IMR-90 (cell line): ENCODE data around the gene TSG101. TPM values are rescaled to one million over a fixed set of nuclear protein-coding genes. Genes with fewer than 3 reads are reported as not detected.

Experiments
- ATAC-seq: fragments of 200-7000 bp; cut with Tn5 transposase; 2 replicates; pipeline ENCODE4 v1.9.1; 2020; ENCODE audit warnings: low read depth, mild to moderate bottlenecking, moderate library complexity
- BruUV-seq: library from RNA; stranded (reverse); fragments of 400-500 nt; replicated peaks from 2 replicates; lab custom pipeline; 2021; lab: Mats Ljungman, UMichigan
- CTCF ChIA-PET: fragments of 300-600 bp; formaldehyde crosslinking; extraction: SDS; loops from one replicate; lab custom pipeline; 2021; ENCODE audit warnings: antibody characterized with exemption; lab: Yijun Ruan, JAX
- POLR2A ChIA-PET: fragments of 300-600 bp; sonication (Branson Sonifier 250); formaldehyde crosslinking; loops from one replicate; lab custom pipeline; 2022; ENCODE audit warnings: antibody characterized with exemption; ENCODE audit not compliant: unreplicated experiment; lab: Charles Lee
- DNase-seq: peaks from one replicate; pipeline ENCODE4 v3.0.0; 2013
- H2AFZ ChIP-seq: replicated peaks from 2 replicates; pipeline ENCODE3; 2013; ENCODE audit warnings: low read length, mild to moderate bottlenecking; ENCODE audit not compliant: poor library complexity
- H2AK5ac ChIP-seq: 2 replicates; pipeline ENCODE4 v1.6.1; 2013; ENCODE audit warnings: low read depth, low read length, inconsistent platforms
- H2AK9ac ChIP-seq: replicated peaks from 2 replicates; pipeline ENCODE3; 2013; ENCODE audit warnings: mild to moderate bottlenecking, low read depth, low read length, moderate library complexity; ENCODE audit not compliant: poor library complexity
- H2BK120ac ChIP-seq: 2 replicates; pipeline ENCODE4 v1.6.1; 2013; ENCODE audit warnings: low read depth, low read length, inconsistent platforms
- H2BK15ac ChIP-seq: 3 replicates; pipeline ENCODE4 v1.6.1; 2013; ENCODE audit warnings: low read depth, low read length, inconsistent platforms
- H2BK20ac ChIP-seq: 2 replicates; pipeline ENCODE4 v1.6.1; 2013; ENCODE audit warnings: low read depth, mild to moderate bottlenecking, inconsistent platforms, low read length, moderate library complexity
- H2BK5ac ChIP-seq: 2 replicates; pipeline ENCODE4 v1.6.1; 2013; ENCODE audit warnings: mild to moderate bottlenecking, low read depth, low read length, inconsistent platforms; ENCODE audit not compliant: poor library complexity, severe bottlenecking
- H3K14ac ChIP-seq: replicated peaks from 2 replicates; pipeline ENCODE4 v1.6.1; 2013; ENCODE audit warnings: low read depth, low read length, inconsistent platforms
- H3K18ac ChIP-seq: 2 replicates; pipeline ENCODE4 v1.6.1; 2013; ENCODE audit warnings: low read depth, low read length, control low read depth
- H3K23ac ChIP-seq: 2 replicates; pipeline ENCODE4 v1.6.1; 2013; ENCODE audit warnings: low read depth, low read length, inconsistent platforms
- H3K27ac ChIP-seq: 2 replicates; pipeline ENCODE4 v1.5.1; 2013; ENCODE audit warnings: mild to moderate bottlenecking, control low read depth, low read length; ENCODE audit not compliant: insufficient read depth
- H3K27me3 ChIP-seq: 2 replicates; pipeline ENCODE4 v1.6.1; 2013; ENCODE audit warnings: low read length; ENCODE audit not compliant: control insufficient read depth, insufficient read depth
- H3K36me3 ChIP-seq: 2 replicates; pipeline ENCODE4 v1.6.1; 2013; ENCODE audit warnings: low read length, mixed read lengths; ENCODE audit not compliant: control insufficient read depth, insufficient read depth
- H3K4ac ChIP-seq: 2 replicates; pipeline ENCODE4 v1.6.1; 2013; ENCODE audit warnings: low read depth, low read length, inconsistent platforms
- H3K4me1 ChIP-seq: 2 replicates; pipeline ENCODE4 v1.6.1; 2013; ENCODE audit warnings: low read length, mixed read lengths; ENCODE audit not compliant: control insufficient read depth, insufficient read depth
- H3K4me2 ChIP-seq: 2 replicates; pipeline ENCODE4 v1.6.1; 2013; ENCODE audit warnings: low read depth, mild to moderate bottlenecking, control low read depth, low read length, moderate library complexity
- H3K4me3 ChIP-seq: 2 replicates; pipeline ENCODE4 v1.5.1; 2013; ENCODE audit warnings: low read depth, mild to moderate bottlenecking, control low read depth, low read length, moderate library complexity; ENCODE audit not compliant: insufficient read depth
- H3K56ac ChIP-seq: 2 replicates; pipeline ENCODE4 v1.6.1; 2013; ENCODE audit warnings: low read length, inconsistent platforms; ENCODE audit not compliant: insufficient read depth; ENCODE audit errors: extremely low read depth
- H3K79me1 ChIP-seq, 2 experiments: 2 replicates each; pipeline ENCODE4 v1.6.1; 2013; ENCODE audit warnings: low read length in 2 of 2, inconsistent platforms in 1 of 2, low read depth in 1 of 2
- H3K9ac ChIP-seq: 2 replicates; pipeline ENCODE4 v1.6.1; 2013; ENCODE audit warnings: low read depth, low read length, control low read depth
- H3K9me1 ChIP-seq: 2 replicates; pipeline ENCODE4 v1.6.1; 2013; ENCODE audit warnings: low read length, inconsistent platforms; ENCODE audit not compliant: insufficient read depth
- H3K9me3 ChIP-seq: 2 replicates; pipeline ENCODE4 v1.6.1; 2013; ENCODE audit warnings: low read length; ENCODE audit not compliant: control insufficient read depth, insufficient read depth
- H4K20me1 ChIP-seq: 2 replicates; pipeline ENCODE4 v1.6.1; 2013; ENCODE audit warnings: low read length, inconsistent platforms; ENCODE audit not compliant: insufficient read depth
- H4K5ac ChIP-seq: 2 replicates; pipeline ENCODE4 v1.6.1; 2013; ENCODE audit warnings: mild to moderate bottlenecking, low read depth, low read length, control low read depth
- H4K8ac ChIP-seq, 2 experiments: 2 replicates each; pipeline ENCODE4 v1.6.1; 2013; ENCODE audit warnings: low read depth in 2 of 2, low read length in 2 of 2, control low read depth in 1 of 2, inconsistent platforms in 1 of 2
- H4K91ac ChIP-seq: 2 replicates; pipeline ENCODE4 v1.6.1; 2013; ENCODE audit warnings: low read depth, low read length, inconsistent platforms; ENCODE audit not compliant: insufficient read depth
- BHLHE40 ChIP-seq: fragments of 150-350 bp; IDR thresholded peaks from 2 replicates; pipeline ENCODE4 v1.6.1; 2016; ENCODE audit warnings: mild to moderate bottlenecking, low read depth, low read length
- CHD1 ChIP-seq: IDR thresholded peaks from 2 replicates; pipeline ENCODE4 v1.6.1; 2012; ENCODE audit warnings: low read depth, low read length, improper control_type of control experiment
- MAZ ChIP-seq: IDR thresholded peaks from 2 replicates; pipeline ENCODE4 v1.6.1; 2012; ENCODE audit warnings: low read depth, mild to moderate bottlenecking, low read length, improper control_type of control experiment, moderate library complexity, borderline replicate concordance
- RCOR1 ChIP-seq: IDR thresholded peaks from 2 replicates; pipeline ENCODE4 v1.6.1; 2012; ENCODE audit warnings: mild to moderate bottlenecking, low read length, improper control_type of control experiment; ENCODE audit not compliant: insufficient replicate concordance
- RFX5 ChIP-seq: IDR thresholded peaks from 2 replicates; pipeline ENCODE4 v1.8.0; 2012; ENCODE audit warnings: low read depth, mild to moderate bottlenecking, low read length, moderate library complexity
- WGBS, 2 experiments: methylation state at CpG; one replicate each; pipeline versions ENCODE4 v1.1.5 to v1.1.7; 2013; ENCODE audit warnings: missing lambda C conversion rate in 2 of 2; ENCODE audit not compliant: insufficient read length in 1 of 2; ENCODE audit errors: extremely low coverage in 2 of 2; 5-methylcytosine and 5-hydroxymethylcytosine counted together
- dilution Hi-C: fragments of 300-500 bp; cut with HindIII; formaldehyde crosslinking; loops from one replicate; pipeline ENCODE4 v1.14.3; 2018; ENCODE audit warnings: low sequenced_read_pairs; ENCODE audit not compliant: unreplicated experiment
- in situ Hi-C: fragments of 300-500 bp; cut with MboI; formaldehyde crosslinking; loops from 3 replicates; pipeline ENCODE4 v1.14.3; 2019; ENCODE audit warnings: low sequenced_read_pairs, inconsistent platforms, mixed read lengths
- intact Hi-C: fragments of 100-400 bp; cut with micrococcal nuclease; formaldehyde crosslinking; loops from 2 replicates; pipeline ENCODE4 v1.10.0; 2022
- polyA plus RNA-seq, 3 experiments: library from polyadenylated mRNA; depleted of rRNA; stranded (reverse); fragments of >200 nt; gene quantifications; 2 replicates each; pipeline ENCODE4 v1.2.3, GENCODE V29; 2012; ENCODE audit warnings: low replicate concordance in 1 of 3
- total RNA-seq: library from RNA; depleted of rRNA; stranded (reverse); fragments of >200 nt; gene quantifications from 2 replicates; pipeline ENCODE4 v1.2.3, GENCODE V29; 2012
- TF ChIP-seq, protein P1 (sequence below): fragments of 150-350 bp; IDR thresholded peaks from 2 replicates; pipeline ENCODE4 v1.6.1; 2016; ENCODE audit warnings: low read depth, mild to moderate bottlenecking, low read length, moderate library complexity, borderline replicate concordance
- TF ChIP-seq, protein P2 (sequence below): fragments of 150-350 bp; IDR thresholded peaks from 2 replicates; pipeline ENCODE4 v1.6.1; 2017; ENCODE audit warnings: mild to moderate bottlenecking, antibody characterized with exemption, low read length, low read depth
- TF ChIP-seq, protein P3 (sequence below): conservative IDR thresholded peaks from 2 replicates; pipeline ENCODE4 v1.5.1; 2012; ENCODE audit warnings: mild to moderate bottlenecking, low read depth, low read length, improper control_type of control experiment

TSG101 gene
- total and polyA plus RNA-seq, 2 of the 4 experiments (the other 2 are of a cell fraction), result 67.4 to 113 TPM

DNA sequence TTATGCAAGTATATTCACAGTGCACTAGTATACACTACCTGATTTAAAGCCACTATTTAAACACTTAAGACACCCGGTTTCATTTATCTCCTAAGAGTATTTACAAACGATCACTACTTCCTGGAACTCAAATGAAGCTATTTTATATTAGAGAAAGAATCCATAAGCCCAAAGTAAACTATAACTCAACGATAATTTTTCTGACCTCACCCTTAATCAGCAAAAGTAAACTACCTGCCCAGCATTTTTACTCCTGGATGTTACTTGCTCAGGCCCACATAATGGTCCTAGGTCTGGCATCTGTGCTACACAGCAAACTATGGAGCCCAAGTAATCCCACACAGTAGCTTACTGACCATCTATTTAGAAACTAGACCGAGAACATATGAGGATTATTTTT, 33.4 kb downstream of the TSG101 start:
- no peak overlapping the region for H3K56ac ChIP-seq
- in situ Hi-C loops (no loop called here), dilution Hi-C loops (no loop called here), intact Hi-C loops (no loop called here)
- no peaks in the 10 kb centered on the region; the same call in 1 of the 2 replicates for H4K20me1 ChIP-seq
- H3K36me3 ChIP-seq, result peaks cover 23% of the 10 kb centered on the region
- H2AK9ac ChIP-seq, result no peak overlapping the region
- no peak overlapping the region for H2BK5ac ChIP-seq
- no peak overlapping the region for H3K9ac ChIP-seq
- POLR2A ChIA-PET, result no interaction called here
- no peak overlapping the region for H3K4me2 ChIP-seq
- CTCF ChIA-PET, result no interaction called here
- H3K4me1 ChIP-seq, result peaks cover 2% of the 10 kb centered on the region; the same call in 1 of the 2 replicates
- no peak overlapping the region for H4K91ac ChIP-seq
- peaks cover 9% of the 10 kb centered on the region in 2 experiments for H3K79me1 ChIP-seq
- H2BK20ac ChIP-seq, result no peak overlapping the region
- H3K27ac ChIP-seq, result no peak overlapping the region
- no peak overlapping the region for H3K4me3 ChIP-seq
- H4K8ac ChIP-seq, result no peak overlapping the region
- no peak for ATAC-seq
- H3K27me3 ChIP-seq, result no peaks in the 10 kb centered on the region
- no peak for DNase-seq
- H4K5ac ChIP-seq, result no peak overlapping the region
- H3K9me1 ChIP-seq, result no peaks in the 10 kb centered on the region; the same call in 1 of the 2 replicates
- no peak overlapping the region for H2BK120ac ChIP-seq
- H3K9me3 ChIP-seq, result no peaks in the 10 kb centered on the region
- H3K18ac ChIP-seq, result no peak overlapping the region
- no peak overlapping the region for H3K14ac ChIP-seq
- TF ChIP-seq RFX5 (no peak), CHD1 (no peak), RCOR1 (no peak), BHLHE40 (no peak), MAZ (no peak)
- TF ChIP-seq, protein P1, sequence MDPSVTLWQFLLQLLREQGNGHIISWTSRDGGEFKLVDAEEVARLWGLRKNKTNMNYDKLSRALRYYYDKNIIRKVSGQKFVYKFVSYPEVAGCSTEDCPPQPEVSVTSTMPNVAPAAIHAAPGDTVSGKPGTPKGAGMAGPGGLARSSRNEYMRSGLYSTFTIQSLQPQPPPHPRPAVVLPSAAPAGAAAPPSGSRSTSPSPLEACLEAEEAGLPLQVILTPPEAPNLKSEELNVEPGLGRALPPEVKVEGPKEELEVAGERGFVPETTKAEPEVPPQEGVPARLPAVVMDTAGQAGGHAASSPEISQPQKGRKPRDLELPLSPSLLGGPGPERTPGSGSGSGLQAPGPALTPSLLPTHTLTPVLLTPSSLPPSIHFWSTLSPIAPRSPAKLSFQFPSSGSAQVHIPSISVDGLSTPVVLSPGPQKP, result no peak
- TF ChIP-seq, protein P2, sequence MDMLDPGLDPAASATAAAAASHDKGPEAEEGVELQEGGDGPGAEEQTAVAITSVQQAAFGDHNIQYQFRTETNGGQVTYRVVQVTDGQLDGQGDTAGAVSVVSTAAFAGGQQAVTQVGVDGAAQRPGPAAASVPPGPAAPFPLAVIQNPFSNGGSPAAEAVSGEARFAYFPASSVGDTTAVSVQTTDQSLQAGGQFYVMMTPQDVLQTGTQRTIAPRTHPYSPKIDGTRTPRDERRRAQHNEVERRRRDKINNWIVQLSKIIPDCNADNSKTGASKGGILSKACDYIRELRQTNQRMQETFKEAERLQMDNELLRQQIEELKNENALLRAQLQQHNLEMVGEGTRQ, result no peak
- TF ChIP-seq, protein P3, sequence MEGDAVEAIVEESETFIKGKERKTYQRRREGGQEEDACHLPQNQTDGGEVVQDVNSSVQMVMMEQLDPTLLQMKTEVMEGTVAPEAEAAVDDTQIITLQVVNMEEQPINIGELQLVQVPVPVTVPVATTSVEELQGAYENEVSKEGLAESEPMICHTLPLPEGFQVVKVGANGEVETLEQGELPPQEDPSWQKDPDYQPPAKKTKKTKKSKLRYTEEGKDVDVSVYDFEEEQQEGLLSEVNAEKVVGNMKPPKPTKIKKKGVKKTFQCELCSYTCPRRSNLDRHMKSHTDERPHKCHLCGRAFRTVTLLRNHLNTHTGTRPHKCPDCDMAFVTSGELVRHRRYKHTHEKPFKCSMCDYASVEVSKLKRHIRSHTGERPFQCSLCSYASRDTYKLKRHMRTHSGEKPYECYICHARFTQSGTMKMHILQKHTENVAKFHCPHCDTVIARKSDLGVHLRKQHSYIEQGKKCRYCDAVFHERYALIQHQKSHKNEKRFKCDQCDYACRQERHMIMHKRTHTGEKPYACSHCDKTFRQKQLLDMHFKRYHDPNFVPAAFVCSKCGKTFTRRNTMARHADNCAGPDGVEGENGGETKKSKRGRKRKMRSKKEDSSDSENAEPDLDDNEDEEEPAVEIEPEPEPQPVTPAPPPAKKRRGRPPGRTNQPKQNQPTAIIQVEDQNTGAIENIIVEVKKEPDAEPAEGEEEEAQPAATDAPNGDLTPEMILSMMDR, result no peak
- H3K23ac ChIP-seq, result no peak overlapping the region
- H2AK5ac ChIP-seq, result no peak overlapping the region
- no peak overlapping the region for H2AFZ ChIP-seq
- WGBS, 2 experiments, result 67% methylated on average over 1 of the region's 4 CpGs; no CpG with 5 or more reads in 1 of the 2 experiments
- no TSS peak for BruUV-seq
- H3K4ac ChIP-seq, result no peak overlapping the region
- no peak overlapping the region for H2BK15ac ChIP-seq
